GM12878 (cell line): ENCODE data around the gene RETREG2. TPM values are rescaled to one million over a fixed set of nuclear protein-coding genes. Genes with fewer than 3 reads are reported as not detected.

Experiments used
- CREB1 ChIP-seq: IDR thresholded peaks from 2 replicates; pipeline ENCODE4 v1.6.1; 2012; ENCODE audit warnings: low read depth, mild to moderate bottlenecking, inconsistent platforms
- ESRRA ChIP-seq: IDR thresholded peaks from 2 replicates; pipeline ENCODE4 v1.6.1; 2012; ENCODE audit warnings: mild to moderate bottlenecking, low read length, improper control_type of control experiment
- IKZF1 ChIP-seq: fragments of 450-650 bp; conservative IDR thresholded peaks from 2 replicates; pipeline ENCODE4 v1.6.1; 2017; ENCODE audit warnings: antibody characterized with exemption, mild to moderate bottlenecking
- IKZF2 ChIP-seq, 2 experiments: fragments of 450-650 bp; IDR thresholded peaks; 2 replicates each; pipeline ENCODE4 v1.6.1; 2017; ENCODE audit warnings: mild to moderate bottlenecking in 2 of 2, moderate library complexity in 2 of 2
- JUND ChIP-seq: IDR thresholded peaks from 2 replicates; pipeline ENCODE4 v1.6.1; 2012; ENCODE audit warnings: low read depth, mild to moderate bottlenecking, low read length, improper control_type of control experiment, moderate library complexity
- LARP7 ChIP-seq: fragments of 450-650 bp; IDR thresholded peaks from 2 replicates; pipeline ENCODE4 v1.6.1; 2017; ENCODE audit warnings: mild to moderate bottlenecking
- MEF2B ChIP-seq: fragments of 450-650 bp; IDR thresholded peaks from 2 replicates; pipeline ENCODE4 v1.6.1; 2018; ENCODE audit warnings: mild to moderate bottlenecking, moderate library complexity; ENCODE audit not compliant: partially characterized antibody, poor library complexity, severe bottlenecking
- NBN ChIP-seq: fragments of 450-650 bp; IDR thresholded peaks from 2 replicates; pipeline ENCODE4 v1.6.1; 2016
- PML ChIP-seq: IDR thresholded peaks from 2 replicates; pipeline ENCODE4 v1.6.1; 2012; ENCODE audit warnings: low read length, inconsistent platforms
- POLR2AphosphoS2 ChIP-seq: IDR thresholded peaks from 2 replicates; pipeline ENCODE4 v1.6.1; 2011; ENCODE audit warnings: low read depth, mild to moderate bottlenecking, low read length, improper control_type of control experiment, moderate library complexity
- POU2F2 ChIP-seq: IDR thresholded peaks from 3 replicates; pipeline ENCODE4 v1.6.1; 2011; ENCODE audit warnings: low read depth, mild to moderate bottlenecking, low read length, borderline replicate concordance
- RAD21 ChIP-seq: IDR thresholded peaks from 2 replicates; pipeline ENCODE4 v1.6.1; 2011; ENCODE audit warnings: mild to moderate bottlenecking, low read depth, low read length, moderate library complexity; ENCODE audit not compliant: insufficient read depth
- RBBP5 ChIP-seq: fragments of 200-600 bp; sonication (generic); conservative IDR thresholded peaks from 2 replicates; pipeline ENCODE4 v1.6.1; 2016
- SIN3A ChIP-seq: IDR thresholded peaks from 2 replicates; pipeline ENCODE4 v1.6.1; 2012; ENCODE audit warnings: low read depth, low read length, improper control_type of control experiment
- SMAD1 ChIP-seq: fragments of 450-650 bp; IDR thresholded peaks from 2 replicates; pipeline ENCODE4 v1.6.1; 2018; ENCODE audit warnings: mild to moderate bottlenecking, low read depth; ENCODE audit not compliant: partially characterized antibody
- SMAD5 ChIP-seq: IDR thresholded peaks from 2 replicates; pipeline ENCODE4 v1.6.1; 2016; ENCODE audit warnings: antibody characterized with exemption, low read depth
- SREBF2 ChIP-seq: IDR thresholded peaks from 2 replicates; pipeline ENCODE4 v1.6.1; 2012; ENCODE audit warnings: mild to moderate bottlenecking, low read length
- SUPT20H ChIP-seq: IDR thresholded peaks from 2 replicates; pipeline ENCODE4 v1.6.1; 2011; ENCODE audit warnings: low read depth, mild to moderate bottlenecking, low read length, moderate library complexity, borderline replicate concordance; ENCODE audit not compliant: control insufficient read depth
- YY1 ChIP-seq: IDR thresholded peaks from 2 replicates; pipeline ENCODE4 v1.6.1; 2011; ENCODE audit warnings: low read depth, mild to moderate bottlenecking, low read length
- ZZZ3 ChIP-seq: IDR thresholded peaks from 2 replicates; pipeline ENCODE4 v1.6.1; 2011; ENCODE audit warnings: low read depth; ENCODE audit not compliant: control insufficient read depth, insufficient read length
- polyA plus RNA-seq, 11 experiments: library from polyadenylated mRNA; depleted of rRNA in 4 of 11; unstranded in 6 of 11; stranded (reverse) in 5 of 11; fragments of >200 nt; fragmentation: Nextera tagmentation in 4 of 11; fragmentation: Illumina TruSeq in 1 of 11; extraction: Ambion mirVana in 4 of 11; extraction: Trizol in 1 of 11; gene quantifications; 1 replicate in 1 of 11; 2 replicates in 10 of 11; pipeline versions ENCODE4 v1.2.1 to v1.2.3, GENCODE V29; 2011 to 2016; ENCODE audit warnings: inconsistent platforms in 2 of 11, missing spikeins in 2 of 11, low read depth in 1 of 11
- total RNA-seq, 4 experiments: library from RNA; depleted of rRNA in 3 of 4; stranded (reverse); fragments of >200 nt in 3 of 4; fragmentation: Illumina TruSeq in 1 of 4; extraction: Trizol in 1 of 4; gene quantifications; 2 replicates each; pipeline versions ENCODE4 v1.2.1 to v1.2.3, GENCODE V29; 2013 to 2021
- TF ChIP-seq, protein P1 (sequence below): IDR thresholded peaks from 2 replicates; pipeline ENCODE4 v1.6.1; 2012; ENCODE audit warnings: low read depth, low read length, improper control_type of control experiment
- TF ChIP-seq, protein P2 (sequence below): fragments of 450-650 bp; IDR thresholded peaks from 2 replicates; pipeline ENCODE4 v1.6.1; 2016; ENCODE audit warnings: mild to moderate bottlenecking, moderate library complexity, borderline replicate concordance

The RETREG2 gene
- total and polyA plus RNA-seq, 10 of the 15 experiments (the other 5 are each of a cell fraction or from before 2014, with no cell fraction given), result 10.1 to 72.0 (median 28.3) TPM

- TF ChIP-seq MEF2B, result peak; percentile 12
- peak; percentile 56 for TF ChIP-seq IKZF1
- no peak; a peak in 2 of 4 replicates for TF ChIP-seq IKZF2 (IDR thresholded peaks at IDR 0.05)
- peak; percentile 68; the same call in 1 of the 2 replicates for TF ChIP-seq JUND
- TF ChIP-seq SMAD1, result peak; percentile 77
- no peak for TF ChIP-seq RBBP5
- no peak for TF ChIP-seq ESRRA
- peak; percentile 84 for TF ChIP-seq NBN
- peak; percentile 95; the same call in 1 of the 2 replicates for TF ChIP-seq POLR2AphosphoS2
- TF ChIP-seq ZZZ3, result no peak
- TF ChIP-seq SIN3A, result peak; percentile 40; the same call in 1 of the 2 replicates
- peak; percentile 96 for TF ChIP-seq PML
- TF ChIP-seq, protein P1, sequence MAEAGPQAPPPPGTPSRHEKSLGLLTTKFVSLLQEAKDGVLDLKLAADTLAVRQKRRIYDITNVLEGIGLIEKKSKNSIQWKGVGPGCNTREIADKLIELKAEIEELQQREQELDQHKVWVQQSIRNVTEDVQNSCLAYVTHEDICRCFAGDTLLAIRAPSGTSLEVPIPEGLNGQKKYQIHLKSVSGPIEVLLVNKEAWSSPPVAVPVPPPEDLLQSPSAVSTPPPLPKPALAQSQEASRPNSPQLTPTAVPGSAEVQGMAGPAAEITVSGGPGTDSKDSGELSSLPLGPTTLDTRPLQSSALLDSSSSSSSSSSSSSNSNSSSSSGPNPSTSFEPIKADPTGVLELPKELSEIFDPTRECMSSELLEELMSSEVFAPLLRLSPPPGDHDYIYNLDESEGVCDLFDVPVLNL, result no peak
- TF ChIP-seq SUPT20H, result no peak
- no peak for TF ChIP-seq SREBF2
- TF ChIP-seq, protein P2, sequence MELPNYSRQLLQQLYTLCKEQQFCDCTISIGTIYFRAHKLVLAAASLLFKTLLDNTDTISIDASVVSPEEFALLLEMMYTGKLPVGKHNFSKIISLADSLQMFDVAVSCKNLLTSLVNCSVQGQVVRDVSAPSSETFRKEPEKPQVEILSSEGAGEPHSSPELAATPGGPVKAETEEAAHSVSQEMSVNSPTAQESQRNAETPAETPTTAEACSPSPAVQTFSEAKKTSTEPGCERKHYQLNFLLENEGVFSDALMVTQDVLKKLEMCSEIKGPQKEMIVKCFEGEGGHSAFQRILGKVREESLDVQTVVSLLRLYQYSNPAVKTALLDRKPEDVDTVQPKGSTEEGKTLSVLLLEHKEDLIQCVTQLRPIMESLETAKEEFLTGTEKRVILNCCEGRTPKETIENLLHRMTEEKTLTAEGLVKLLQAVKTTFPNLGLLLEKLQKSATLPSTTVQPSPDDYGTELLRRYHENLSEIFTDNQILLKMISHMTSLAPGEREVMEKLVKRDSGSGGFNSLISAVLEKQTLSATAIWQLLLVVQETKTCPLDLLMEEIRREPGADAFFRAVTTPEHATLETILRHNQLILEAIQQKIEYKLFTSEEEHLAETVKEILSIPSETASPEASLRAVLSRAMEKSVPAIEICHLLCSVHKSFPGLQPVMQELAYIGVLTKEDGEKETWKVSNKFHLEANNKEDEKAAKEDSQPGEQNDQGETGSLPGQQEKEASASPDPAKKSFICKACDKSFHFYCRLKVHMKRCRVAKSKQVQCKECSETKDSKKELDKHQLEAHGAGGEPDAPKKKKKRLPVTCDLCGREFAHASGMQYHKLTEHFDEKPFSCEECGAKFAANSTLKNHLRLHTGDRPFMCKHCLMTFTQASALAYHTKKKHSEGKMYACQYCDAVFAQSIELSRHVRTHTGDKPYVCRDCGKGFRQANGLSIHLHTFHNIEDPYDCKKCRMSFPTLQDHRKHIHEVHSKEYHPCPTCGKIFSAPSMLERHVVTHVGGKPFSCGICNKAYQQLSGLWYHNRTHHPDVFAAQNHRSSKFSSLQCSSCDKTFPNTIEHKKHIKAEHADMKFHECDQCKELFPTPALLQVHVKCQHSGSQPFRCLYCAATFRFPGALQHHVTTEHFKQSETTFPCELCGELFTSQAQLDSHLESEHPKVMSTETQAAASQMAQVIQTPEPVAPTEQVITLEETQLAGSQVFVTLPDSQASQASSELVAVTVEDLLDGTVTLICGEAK, result peak; percentile 29; the same call in 1 of the 2 replicates
- TF ChIP-seq RAD21, result no peak
- TF ChIP-seq SMAD5, result peak; percentile 92; the same call in 1 of the 2 replicates
- TF ChIP-seq CREB1, result peak; percentile 83
- TF ChIP-seq YY1, result peak; percentile 36; the same call in 1 of the 2 replicates
- 0 out of 2 replicates have a peak, but pooled peaks have one; percentile 71 for TF ChIP-seq LARP7
- no peak; the same call in 2 of the 3 replicates for TF ChIP-seq POU2F2
These were observed 28.5 kb downstream of the RETREG2 start, which contains the start of gene ZFAND2B (continued) for GRCh38 chr2:219206328-219207133.
